HuH-7.5 (cell line): ENCODE results near the gene FBRS.
"Not testable (repeated sequence)": the region's sequence is repeated elsewhere in the genome, so short reads cannot be mapped to it uniquely, and the experiment has no call there.

ENCODE experiments used
- DNase-seq: peaks from one replicate; pipeline ENCODE4 v3.0.0; 2011; ENCODE audit warnings: low spot score

Gene FBRS

DNA sequence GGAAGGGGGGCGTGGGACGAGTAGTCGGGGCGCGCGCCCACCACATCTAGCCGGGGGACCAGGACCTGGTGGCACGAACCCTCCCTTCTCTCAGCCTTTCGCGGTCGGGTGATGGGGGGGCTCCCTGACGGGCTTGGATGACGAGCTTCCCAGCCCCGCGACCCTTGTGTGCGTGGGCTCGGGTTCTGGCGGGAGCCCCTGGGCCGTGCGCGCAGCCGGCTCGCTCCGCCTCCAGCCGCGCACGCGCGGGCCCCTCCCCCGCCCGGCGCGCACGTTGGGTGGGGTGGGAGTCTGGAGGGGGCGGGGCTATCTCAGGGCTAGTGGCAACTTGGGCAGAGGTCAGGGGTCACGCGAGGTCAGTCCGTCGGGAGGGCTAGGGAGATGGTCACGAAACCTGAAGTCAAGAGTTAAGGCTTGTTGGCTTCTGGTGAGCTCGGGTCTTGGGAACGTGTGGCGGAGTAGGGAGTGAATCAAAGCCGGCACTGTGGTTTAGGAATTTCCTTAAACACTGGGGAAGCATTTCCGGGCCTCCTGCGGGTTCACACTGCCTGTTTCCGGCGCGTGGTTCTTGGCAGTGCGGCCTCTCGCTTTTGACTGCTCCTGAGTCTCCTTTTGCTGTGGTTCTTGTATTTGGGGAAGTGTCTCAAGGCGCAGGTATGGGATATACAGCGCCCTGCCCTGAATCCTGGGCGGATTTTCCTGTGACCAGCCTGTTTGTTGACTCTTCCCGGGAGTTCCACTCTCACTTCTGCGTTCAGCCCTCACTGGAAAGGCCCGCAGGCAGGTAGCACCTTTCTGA, 40.8 kb downstream of the FBRS start, which contains the start of gene SRCAP:
TSS of gene SRCAP (plus strand) at position 356 of the 799 bp plus-strand sequence. CDS start 1,654 bp downstream, outside the sequence.
- peak; percentile 91 for DNase-seq

DNA sequence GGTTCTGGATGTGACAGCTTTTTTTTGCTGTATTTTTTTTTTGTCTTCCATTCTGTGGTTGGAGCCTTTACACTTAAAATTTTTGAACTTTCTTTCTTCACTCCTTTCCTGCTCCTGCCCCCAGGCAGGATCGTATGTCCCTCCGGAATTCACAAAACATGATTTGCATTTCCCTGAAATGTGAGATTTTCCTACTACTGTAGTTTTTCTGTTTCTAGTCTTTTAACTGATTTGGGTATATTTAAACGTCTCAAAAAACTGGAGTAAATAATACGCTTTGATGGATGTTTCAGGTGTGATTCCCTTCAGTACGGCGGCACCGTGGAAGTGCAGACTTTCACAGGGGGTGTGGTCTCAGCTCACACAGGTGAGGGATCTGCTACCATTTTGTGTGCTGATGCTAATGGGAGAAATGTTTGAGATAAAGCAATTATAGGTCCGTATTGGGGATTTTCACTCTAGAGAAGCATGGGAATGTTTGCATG, 41.4 kb downstream of the FBRS start:
- DNase-seq = no peak

DNA sequence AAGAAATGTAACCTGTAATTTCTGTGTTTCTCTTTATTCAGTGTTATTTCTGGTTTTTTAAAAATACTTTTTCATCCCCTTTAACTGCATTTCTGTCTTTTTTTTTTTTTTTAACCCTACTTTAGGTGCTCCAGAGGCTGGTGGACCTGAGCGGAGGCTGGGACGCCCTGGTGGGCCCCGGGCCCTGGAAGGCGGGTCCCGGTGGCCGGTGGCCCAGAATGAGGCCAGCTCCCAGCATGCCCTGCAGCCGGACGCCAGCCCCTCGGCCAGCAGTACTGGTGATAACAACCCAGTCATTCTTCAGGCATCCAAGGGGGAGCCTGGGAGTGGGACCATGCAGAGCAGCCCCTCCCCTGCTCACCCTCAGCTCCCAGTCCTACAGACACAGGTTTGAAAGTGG, 42.3 kb downstream of the FBRS start:
- DNase-seq = no peak

DNA sequence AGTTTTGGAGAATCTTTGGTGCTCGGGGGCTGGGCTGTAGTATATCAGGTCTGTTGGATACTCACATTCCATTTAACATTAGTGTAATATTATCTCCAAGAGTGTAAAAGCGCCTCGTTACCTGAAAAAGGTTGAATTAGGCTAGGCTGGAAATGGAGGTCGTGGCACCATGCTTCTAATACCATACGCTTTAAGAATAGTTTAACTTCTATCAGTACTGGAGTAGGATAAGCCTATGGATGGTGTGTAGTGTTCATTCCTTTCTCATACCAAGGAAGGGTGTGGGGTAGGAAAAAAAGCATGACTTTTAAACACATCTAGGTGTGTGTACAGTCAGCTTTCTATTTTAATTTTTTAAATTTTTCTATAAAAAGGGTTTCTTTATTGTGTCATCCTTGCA, 42.7 kb downstream of the FBRS start:
- DNase-seq = no peak

DNA sequence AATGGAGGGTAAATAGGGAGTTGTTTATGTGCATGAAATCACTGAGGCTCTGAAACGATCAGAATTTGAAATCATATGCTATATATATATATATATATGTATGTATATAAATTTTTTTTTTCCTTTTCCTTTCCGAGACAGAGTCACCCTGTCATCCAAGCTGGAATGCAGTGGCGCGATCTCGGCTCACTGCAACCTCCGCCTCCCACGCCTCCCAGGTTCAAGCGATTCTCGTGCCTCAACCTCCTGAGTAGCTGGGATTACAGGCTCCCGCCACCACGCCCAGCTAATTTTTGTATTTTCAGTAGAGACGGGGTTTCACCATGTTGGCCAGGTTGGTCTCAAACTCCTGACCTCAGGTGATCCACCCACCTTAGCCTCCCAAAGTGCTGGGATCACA, 44.8 kb downstream of the FBRS start:
- not testable (repeated sequence) for DNase-seq

DNA sequence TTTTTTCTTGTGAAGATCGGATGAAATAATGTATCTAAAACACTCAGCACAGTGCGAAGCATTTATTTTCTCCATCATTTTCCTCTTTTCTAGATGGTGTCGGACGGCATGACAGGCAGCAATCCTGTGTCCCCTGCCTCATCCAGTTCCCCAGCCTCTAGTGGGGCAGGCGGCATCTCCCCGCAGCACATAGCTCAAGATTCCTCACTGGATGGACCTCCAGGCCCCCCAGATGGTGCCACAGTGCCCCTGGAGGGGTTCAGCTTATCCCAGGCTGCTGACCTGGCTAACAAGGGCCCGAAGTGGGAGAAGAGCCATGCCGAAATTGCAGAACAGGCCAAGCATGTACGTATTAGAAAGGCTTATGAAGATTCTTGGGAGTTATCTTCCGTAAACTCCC, 45.7 kb downstream of the FBRS start:
- DNase-seq = no peak

DNA sequence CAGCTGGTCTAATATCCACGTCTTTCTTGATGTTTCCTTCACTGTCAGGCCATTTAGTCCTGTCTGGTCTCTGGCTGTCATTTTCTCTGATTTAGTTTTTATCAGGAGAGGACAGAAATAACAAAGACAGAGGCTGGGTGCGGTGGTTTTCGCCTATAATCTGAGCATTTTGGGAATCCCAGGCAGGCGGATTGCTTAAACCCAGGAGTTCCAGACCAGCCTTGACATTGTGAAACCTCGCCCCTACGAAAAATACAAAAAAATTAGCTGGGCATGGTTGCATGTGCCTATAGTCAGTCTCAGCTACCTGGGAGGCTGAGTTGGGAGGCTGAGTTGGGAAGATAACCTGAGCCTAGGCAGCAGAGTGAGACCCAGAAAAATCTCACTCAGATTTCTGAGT, 47.8 kb downstream of the FBRS start:
- DNase-seq = no peak

DNA sequence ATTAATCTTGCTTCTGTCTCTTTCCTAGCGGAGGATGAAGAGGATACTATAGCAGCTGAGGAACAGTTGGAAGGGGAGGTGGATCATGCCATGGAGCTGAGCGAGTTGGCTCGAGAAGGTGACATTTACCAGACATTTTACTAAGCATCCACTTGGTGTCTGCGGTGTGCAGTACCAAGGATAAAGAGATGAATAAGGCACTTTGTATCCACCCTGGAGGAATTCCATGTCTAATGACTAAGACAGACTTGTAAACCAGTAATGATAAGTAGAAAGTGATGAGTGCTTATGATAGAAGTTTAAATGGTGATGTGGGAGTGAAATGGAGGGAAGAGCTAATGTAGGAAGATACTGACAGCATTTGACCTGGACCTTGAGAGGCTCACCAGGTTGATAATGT, 52.7 kb downstream of the FBRS start:
- no peak for DNase-seq

DNA sequence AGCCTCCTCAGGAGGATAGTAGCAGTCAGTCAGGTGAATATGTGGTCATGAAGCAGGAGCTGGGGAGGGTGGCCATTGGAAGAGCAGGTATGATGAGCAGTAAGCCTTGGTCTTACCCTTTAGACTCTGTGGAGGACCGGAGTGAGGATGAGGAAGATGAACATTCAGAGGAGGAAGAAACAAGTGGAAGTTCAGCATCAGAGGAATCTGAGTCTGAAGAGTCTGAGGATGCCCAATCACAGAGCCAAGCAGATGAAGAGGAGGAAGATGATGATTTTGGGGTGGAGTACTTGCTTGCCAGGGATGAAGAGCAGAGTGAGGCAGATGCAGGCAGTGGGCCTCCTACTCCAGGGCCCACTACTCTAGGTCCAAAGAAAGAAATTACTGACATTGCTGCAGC, 53.5 kb downstream of the FBRS start:
- no peak for DNase-seq

DNA sequence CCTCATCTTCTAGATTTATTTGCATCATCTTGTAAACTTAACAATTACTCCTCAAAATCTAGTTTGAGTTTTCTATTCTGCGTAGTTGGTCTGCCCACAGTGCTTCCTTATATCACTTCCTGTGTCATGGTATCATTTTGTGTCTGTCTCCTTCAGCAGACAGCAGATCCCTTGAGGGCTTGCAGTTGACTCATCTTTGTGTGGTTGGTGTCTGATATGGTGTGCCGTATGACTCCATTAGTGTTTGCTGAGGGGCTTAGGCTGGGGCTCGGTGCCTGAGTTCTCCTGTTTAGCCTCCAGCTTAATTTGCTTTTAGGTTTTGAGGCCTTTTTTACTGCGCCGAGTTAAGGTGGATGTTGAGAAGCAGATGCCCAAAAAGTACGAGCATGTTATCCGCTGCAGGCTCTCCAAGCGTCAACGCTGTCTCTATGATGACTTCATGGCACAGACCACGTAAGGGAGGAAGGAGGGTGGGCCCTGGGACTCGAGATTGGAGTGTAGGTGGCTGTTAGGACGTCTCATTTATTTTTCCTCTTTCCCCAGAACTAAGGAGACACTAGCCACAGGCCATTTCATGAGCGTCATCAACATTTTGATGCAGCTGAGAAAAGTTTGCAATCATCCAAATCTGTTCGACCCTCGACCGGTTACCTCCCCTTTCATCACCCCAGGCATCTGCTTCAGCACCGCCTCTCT, 57.7 kb downstream of the FBRS start:
- no peak for DNase-seq

DNA sequence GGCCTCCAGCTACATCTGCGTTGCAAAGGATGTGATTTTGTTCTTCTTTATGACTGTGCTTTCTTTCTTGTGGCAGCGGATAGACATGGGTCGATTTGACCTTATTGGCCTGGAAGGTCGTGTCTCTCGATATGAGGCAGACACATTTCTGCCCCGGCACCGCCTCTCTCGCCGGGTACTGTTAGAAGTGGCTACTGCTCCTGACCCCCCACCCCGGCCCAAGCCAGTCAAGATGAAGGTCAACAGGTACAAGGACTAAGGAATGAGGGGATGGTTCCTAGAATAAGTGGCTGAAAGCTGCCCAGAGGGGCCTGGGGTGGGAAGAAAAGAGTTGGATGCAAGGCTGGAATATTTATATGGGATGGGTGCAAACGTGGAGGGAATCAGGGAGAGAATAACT, 61.9 kb downstream of the FBRS start:
- DNase-seq = no peak
